Immature natural killer cell (primary cell): ENCODE data around the gene TMEM242. TPM values are rescaled to one million over a fixed set of nuclear protein-coding genes. Genes with fewer than 3 reads are reported as not detected.
"Not testable (repeated sequence)": the region's sequence is repeated elsewhere in the genome, so short reads cannot be mapped to it uniquely, and the experiment has no call there.

Experiments
- DNase-seq, 3 donors: peaks; one replicate each; pipeline ENCODE4 v3.0.0; 2022; ENCODE audit warnings: mixed read lengths in 1 of 3
- H3K27ac Mint-ChIP-seq, 6 donors: one replicate each; pipeline ENCODE4 v1.8.0; 2020; ENCODE audit warnings: mixed read lengths in 6 of 6, mild to moderate bottlenecking in 5 of 6, inconsistent platforms in 4 of 6, moderate library complexity in 3 of 6
- H3K27me3 Mint-ChIP-seq, 3 donors: one replicate each; pipeline ENCODE4 v1.8.0; 2020 to 2021; ENCODE audit warnings: low read depth in 3 of 3, mild to moderate bottlenecking in 3 of 3, mixed read lengths in 3 of 3, moderate library complexity in 3 of 3, inconsistent platforms in 1 of 3
- H3K36me3 Mint-ChIP-seq, 3 donors: one replicate each; pipeline ENCODE4 v1.8.0; 2020; ENCODE audit warnings: mixed read lengths in 3 of 3, inconsistent platforms in 2 of 3, mild to moderate bottlenecking in 2 of 3
- H3K4me1 Mint-ChIP-seq, 2 donors: one replicate each; pipeline ENCODE4 v1.8.0; 2020; ENCODE audit warnings: inconsistent platforms in 2 of 2, mild to moderate bottlenecking in 2 of 2, mixed read lengths in 2 of 2, moderate library complexity in 1 of 2
- H3K4me3 Mint-ChIP-seq, 5 donors: one replicate each; pipeline ENCODE4 v1.8.0; 2020; ENCODE audit warnings: mild to moderate bottlenecking in 5 of 5, mixed read lengths in 5 of 5, inconsistent platforms in 3 of 5, moderate library complexity in 3 of 5
- H3K9me3 Mint-ChIP-seq, 6 donors: one replicate each; pipeline ENCODE4 v1.8.0; 2020; ENCODE audit warnings: mild to moderate bottlenecking in 6 of 6, mixed read lengths in 6 of 6, inconsistent platforms in 4 of 6, moderate library complexity in 3 of 6
- polyA plus RNA-seq, 3 donors: library from polyadenylated mRNA; unstranded; fragments of 300-500 nt; fragmentation: Illumina TruSeq; gene quantifications; one replicate each; pipeline ENCODE4 v1.2.3, GENCODE V29; 2021

Gene TMEM242
- polyA plus RNA-seq, 3 donors from 2014 or later: 13.7 to 17.4 (median 15.9) TPM

DNA sequence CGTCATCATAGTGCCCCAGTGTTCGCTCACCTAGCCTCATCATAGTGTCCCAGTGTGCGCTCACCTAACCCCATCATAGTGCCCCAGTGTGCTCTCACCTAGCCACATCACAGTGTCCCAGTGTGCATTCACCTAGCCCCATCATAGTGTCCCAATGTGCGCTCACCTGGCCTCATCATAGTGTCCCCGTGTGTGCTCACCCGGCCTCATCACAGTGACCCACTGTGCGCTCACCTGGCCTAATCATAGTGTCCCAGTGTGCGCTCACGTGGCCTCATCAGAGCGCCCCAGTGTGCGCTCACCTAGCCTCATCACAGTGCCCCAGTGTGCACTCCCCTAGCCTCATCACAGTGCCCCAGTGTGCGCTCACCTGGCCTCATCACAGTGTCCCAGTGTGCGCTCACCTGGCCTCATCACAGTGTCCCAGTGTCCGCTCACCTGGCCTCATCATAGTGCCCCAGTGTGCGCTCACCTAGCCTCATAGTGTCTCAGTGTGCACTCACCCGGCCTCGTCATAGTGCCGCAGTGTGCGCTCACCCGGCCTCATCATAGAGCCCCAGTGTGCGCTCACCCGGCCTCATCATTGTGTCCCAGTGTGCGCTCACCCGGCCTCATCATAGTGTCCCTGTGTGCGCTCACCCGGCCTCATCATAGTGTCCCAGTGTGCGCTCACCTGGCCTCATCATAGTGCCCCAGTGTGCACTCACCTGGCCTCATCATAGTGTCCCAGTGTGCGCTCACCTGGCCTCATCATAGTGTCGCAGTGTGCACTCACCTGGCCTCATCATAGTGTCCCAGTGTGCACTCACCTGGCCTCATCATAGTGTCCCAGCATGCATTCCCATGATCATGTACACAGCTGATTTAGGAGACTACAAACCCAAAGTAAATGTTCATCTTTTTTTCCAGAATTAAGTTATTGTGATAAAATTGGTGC is 9.5 kb downstream of the TMEM242 start:
- Mint-ChIP-seq H3K36me3 (peaks cover 15 to 36% (median 27%) of the 10 kb centered on the region in 3 donors), H3K9me3 (no peaks in the 10 kb centered on the region), H3K27ac (no peak overlapping the region), H3K4me3 (no peak overlapping the region), H3K4me1 (peaks cover 6 to 11% of the 10 kb centered on the region in 2 donors), H3K27me3 (no peaks in the 10 kb centered on the region)
- DNase-seq: no peak

DNA sequence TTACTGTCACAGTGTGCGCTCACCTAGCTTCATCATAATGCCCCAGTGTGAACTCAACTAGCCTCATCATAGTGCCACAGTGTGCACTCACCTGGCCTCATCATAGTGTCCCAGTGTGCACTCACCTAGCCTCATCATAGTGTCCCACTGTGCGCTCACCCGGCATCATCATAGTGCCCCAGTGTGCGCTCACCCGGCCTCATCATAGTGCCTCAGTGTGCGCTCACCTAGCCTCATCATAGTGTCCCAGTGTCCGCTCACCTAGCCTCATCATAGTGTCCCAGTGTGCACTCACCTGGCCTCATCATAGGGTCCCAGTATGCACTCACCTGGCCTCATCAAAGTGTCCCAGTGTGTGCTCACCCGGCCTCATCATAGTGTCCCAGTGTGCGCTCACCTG is 10.6 kb downstream of the TMEM242 start:
- Mint-ChIP-seq H3K4me3 (no peak overlapping the region), H3K9me3 (no peaks in the 10 kb centered on the region), H3K27me3 (no peaks in the 10 kb centered on the region), H3K36me3 (peaks cover 15 to 32% (median 26%) of the 10 kb centered on the region in 3 donors), H3K4me1 (peaks cover 6 to 8% of the 10 kb centered on the region in 2 donors), H3K27ac (no peak overlapping the region)
- no peak for DNase-seq

DNA sequence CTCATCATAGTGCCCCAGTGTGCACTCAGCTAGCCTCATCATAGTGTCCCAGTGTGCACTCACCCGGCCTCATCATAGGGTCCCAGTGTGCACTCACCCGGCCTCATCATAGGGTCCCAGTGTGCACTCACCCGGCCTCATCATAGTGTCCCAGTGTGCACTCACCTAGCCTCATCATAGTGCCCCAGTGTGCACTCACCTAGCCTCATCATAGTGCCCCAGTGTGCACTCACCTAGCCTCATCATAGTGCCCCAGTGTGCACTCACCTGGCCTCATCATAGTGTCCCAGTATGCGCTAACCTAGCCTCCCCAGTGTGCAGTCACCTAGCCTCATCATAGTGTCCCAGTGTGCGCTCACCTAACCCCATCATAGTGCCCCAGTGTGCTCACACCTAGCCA is 12.6 kb downstream of the TMEM242 start:
- not testable (repeated sequence) for DNase-seq, H3K27me3 Mint-ChIP-seq, H3K27ac Mint-ChIP-seq, H3K4me3 Mint-ChIP-seq, H3K4me1 Mint-ChIP-seq, H3K9me3 Mint-ChIP-seq
- H3K36me3 Mint-ChIP-seq: peaks cover 15 to 22% (median 22%) of the 10 kb centered on the region in 3 donors

DNA sequence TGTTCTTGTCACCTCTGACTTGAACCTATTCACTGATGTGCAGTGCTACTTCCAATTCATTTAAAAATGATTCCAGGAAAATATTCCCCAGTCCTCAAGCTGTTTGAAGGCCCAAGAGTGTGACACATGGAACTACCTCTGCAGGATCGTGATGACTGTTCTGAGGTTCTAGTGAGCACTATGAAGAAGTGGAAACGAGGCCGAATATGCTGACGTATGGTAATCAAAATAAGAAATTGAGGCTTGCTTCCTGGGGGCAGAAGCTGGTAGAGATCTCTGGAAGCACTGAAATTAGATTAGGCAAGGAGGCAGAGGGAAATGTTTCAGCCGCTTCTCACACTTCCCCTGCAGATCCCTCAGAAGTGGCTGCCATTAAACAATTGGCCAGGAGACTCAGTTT is 15.7 kb downstream of the TMEM242 start:
- no peaks in the 10 kb centered on the region for H3K27me3 Mint-ChIP-seq
- peaks cover 4 to 9% of the 10 kb centered on the region in 2 donors for H3K4me1 Mint-ChIP-seq
- H3K9me3 Mint-ChIP-seq: no peaks in the 10 kb centered on the region
- H3K36me3 Mint-ChIP-seq: peaks cover 6 to 11% (median 6%) of the 10 kb centered on the region in 3 donors
- H3K27ac Mint-ChIP-seq: no peak overlapping the region
- no peak for DNase-seq
- H3K4me3 Mint-ChIP-seq: no peak overlapping the region

DNA sequence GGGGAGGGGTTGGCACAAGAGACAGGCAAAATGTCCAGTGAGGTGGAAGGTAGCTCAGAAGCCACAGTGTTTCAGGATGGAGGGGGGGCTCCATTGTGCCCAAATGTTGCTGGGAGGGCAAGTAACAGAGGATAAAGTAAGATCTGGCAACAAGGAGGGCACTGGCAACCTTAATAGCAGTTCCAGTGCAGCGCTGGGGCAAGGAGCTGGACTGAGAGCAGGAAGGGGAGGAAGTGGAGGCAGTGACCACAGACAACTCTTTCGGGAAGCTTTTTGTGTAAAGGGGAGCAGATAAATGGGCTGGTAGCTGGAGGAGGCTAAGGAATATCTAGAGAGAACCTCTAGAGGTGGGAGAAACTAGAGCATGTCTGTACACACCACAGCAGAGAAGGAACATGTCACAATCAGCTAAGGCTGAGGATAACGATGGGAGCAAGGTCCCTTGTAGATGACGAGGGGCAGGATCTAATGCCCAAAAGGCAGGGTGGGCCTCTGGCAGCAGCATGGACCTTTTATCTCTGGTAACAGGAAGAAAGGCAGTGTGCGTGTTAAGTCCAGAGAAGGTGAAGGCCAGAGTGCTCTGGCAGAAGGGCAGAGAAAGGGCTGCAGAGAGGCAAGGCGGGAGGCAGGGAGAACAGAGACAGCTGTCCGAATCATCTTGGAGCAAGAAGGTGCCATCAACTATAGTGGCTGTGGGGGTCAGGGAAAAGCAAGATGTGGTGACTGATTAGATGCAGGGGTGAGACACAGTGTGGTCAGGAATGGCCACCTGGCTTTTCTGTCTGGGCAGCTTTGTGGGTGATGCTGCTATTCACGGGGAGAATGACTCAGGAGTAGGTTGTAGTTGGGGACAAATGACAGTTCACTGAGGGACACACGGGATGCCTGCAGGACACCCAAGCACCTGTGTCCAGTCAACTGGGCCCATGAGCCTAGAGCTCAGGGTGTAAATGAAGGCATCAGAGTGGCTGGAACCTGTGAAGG is 17.4 kb downstream of the TMEM242 start:
- Mint-ChIP-seq H3K4me3 (no peak overlapping the region), H3K27ac (no peak overlapping the region)
- DNase-seq: no peak

DNA sequence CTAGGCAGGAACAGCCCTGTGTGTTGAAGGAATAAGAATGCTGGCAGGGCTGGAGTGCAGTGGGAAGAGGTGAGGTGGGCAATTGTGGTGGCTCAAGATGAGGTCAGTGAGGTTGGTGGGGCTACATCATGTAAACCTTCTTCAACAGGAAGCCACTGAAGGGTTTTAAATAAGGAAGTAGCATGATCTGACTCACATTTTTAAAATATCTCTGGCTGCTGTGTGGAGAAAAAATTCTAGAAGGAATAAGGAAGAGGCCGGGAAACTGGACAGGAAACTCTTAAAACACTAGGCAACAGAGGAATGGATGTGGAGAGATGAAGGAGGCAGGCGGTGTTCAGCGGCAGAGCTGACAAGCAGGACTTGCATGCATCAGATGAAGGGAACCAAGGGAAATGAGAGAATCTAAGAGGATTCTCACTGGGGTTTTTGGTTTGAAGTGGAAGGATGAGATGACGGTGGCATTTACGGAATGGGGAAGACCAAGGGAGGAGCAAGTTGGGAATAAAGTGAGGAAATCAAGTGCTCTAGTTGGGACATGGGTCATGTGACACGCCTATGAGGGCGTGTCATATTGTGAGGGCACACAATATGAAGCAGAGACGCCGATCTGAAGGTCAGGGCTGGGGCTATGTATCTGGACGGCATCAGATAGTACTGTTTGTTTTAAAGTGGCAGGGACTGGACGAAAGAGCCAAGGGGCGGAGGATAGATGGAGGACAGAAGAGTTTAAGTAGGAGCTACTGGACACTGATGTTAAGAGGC is 18.2 kb downstream of the TMEM242 start:
- no peak overlapping the region for H3K4me3 Mint-ChIP-seq
- H3K27me3 Mint-ChIP-seq: no peaks in the 10 kb centered on the region
- H3K36me3 Mint-ChIP-seq: peaks cover 3 to 6% (median 5%) of the 10 kb centered on the region in 3 donors
- H3K9me3 Mint-ChIP-seq: no peaks in the 10 kb centered on the region
- no peak overlapping the region for H3K27ac Mint-ChIP-seq
- DNase-seq: no peak
- peaks cover 4 to 13% of the 10 kb centered on the region in 2 donors for H3K4me1 Mint-ChIP-seq

More for the DNA sequence above, 17.4 kb downstream of the TMEM242 start:
- H3K9me3 Mint-ChIP-seq: no peaks in the 10 kb centered on the region
- peaks cover 5 to 9% (median 6%) of the 10 kb centered on the region in 3 donors for H3K36me3 Mint-ChIP-seq
- H3K27me3 Mint-ChIP-seq: no peaks in the 10 kb centered on the region
- H3K4me1 Mint-ChIP-seq: peaks cover 4 to 13% of the 10 kb centered on the region in 2 donors

DNA sequence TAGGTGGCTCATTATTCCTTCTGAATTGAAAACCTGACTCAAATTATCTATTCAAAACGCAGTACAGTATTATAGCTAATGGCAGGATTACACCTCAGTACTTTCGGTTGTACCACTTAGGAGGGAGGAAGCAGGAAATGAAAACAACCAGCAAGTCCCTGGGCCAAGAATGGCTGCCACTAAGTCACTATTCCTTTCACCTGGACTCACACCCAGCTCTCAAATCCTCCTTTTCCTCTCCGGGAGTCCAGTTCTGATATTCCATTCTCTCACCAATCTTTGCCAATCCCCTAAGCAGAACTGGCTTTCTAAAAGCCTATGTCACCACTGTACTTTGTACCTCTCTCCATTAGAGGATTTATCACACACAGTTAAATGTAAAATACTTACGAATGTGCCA is 20.6 kb downstream of the TMEM242 start:
- Mint-ChIP-seq H3K27me3 (no peaks in the 10 kb centered on the region), H3K36me3 (peaks cover 8 to 15% (median 11%) of the 10 kb centered on the region in 3 donors), H3K9me3 (no peaks in the 10 kb centered on the region), H3K4me1 (peaks cover 5 to 22% of the 10 kb centered on the region in 2 donors), H3K27ac (peak overlapping the region in 2 of 6 donors; percentile 37 to 52), H3K4me3 (no peak overlapping the region)
- DNase-seq: no peak

DNA sequence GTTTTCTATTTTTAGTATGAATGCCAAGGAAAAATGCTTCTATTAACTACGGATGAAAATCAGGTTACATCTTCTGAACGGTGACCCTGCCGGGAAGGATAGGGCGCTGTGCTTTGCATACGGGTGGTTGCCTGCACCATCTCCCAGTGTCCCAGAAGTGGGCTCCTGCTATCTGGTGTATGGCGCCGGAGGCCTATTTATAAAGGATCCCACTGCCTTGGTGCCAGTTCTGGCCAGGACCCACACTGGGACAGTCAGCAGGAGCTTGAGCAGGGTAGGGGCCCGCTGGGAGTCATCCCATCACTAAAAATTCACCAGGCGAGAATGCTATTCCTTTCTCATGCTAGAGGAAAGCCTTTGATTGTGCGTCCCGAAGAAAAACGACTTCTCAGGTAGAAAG is 22.9 kb downstream of the TMEM242 start:
- H3K27ac Mint-ChIP-seq: no peak overlapping the region
- peaks cover 5 to 22% of the 10 kb centered on the region in 2 donors for H3K4me1 Mint-ChIP-seq
- H3K9me3 Mint-ChIP-seq: no peaks in the 10 kb centered on the region
- no peaks in the 10 kb centered on the region for H3K27me3 Mint-ChIP-seq
- no peak for DNase-seq
- peaks cover 8 to 15% (median 11%) of the 10 kb centered on the region in 3 donors for H3K36me3 Mint-ChIP-seq
- no peak overlapping the region for H3K4me3 Mint-ChIP-seq

DNA sequence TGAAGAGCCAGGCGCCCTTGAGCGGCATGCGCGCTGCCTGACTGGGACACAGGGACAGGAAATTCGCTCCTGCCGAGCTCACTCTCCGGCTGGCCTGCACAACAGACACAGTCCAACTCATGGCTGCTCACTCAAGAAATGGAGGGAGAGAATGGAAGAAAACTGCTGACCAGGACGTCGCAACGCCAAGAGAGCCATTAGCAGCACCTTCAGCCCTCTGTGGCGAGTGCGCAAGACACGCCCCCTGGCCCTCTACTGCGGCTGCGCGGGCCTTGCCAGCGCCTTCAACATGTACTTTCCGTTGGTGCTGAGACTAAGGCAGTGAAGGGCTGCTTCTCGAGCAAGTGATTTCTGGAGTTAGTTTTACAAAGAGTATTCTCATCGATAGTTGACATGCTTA is 23.3 kb downstream of the TMEM242 start:
- Mint-ChIP-seq H3K36me3 (peaks cover 8 to 15% (median 11%) of the 10 kb centered on the region in 3 donors), H3K9me3 (no peaks in the 10 kb centered on the region), H3K4me3 (no peak overlapping the region), H3K4me1 (peaks cover 5 to 22% of the 10 kb centered on the region in 2 donors), H3K27ac (no peak overlapping the region), H3K27me3 (no peaks in the 10 kb centered on the region)
- DNase-seq: no peak

DNA sequence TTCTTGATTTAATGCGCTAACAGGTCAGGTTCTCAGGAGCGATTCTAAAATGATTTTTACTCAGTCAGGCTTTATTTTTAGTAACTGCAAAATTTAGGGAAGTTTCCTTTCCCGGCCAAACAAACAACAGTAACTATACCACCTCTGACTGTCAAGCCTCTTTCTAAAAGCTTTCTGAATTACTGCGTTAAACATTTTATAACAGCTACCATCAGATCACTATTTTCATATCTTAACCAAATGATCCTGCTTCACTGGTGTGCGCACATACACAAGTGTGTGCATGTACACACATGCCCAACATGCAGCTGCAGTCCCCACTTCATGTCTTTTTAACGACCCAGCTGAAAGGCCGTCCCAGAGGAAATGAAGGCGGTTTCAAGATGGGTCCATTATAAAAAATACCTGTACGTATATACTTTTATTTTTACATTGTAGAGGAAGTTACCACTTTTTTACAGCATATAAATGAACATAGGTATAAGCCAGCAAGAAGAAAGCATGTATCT is 25.0 kb downstream of the TMEM242 start:
- H3K27ac Mint-ChIP-seq: no peak overlapping the region
- H3K4me3 Mint-ChIP-seq: no peak overlapping the region
- no peak for DNase-seq
- H3K4me1 Mint-ChIP-seq: peaks cover 5 to 19% of the 10 kb centered on the region in 2 donors
- no peaks in the 10 kb centered on the region for H3K9me3 Mint-ChIP-seq
- no peaks in the 10 kb centered on the region for H3K27me3 Mint-ChIP-seq
- peaks cover 8 to 15% (median 11%) of the 10 kb centered on the region in 3 donors for H3K36me3 Mint-ChIP-seq

DNA sequence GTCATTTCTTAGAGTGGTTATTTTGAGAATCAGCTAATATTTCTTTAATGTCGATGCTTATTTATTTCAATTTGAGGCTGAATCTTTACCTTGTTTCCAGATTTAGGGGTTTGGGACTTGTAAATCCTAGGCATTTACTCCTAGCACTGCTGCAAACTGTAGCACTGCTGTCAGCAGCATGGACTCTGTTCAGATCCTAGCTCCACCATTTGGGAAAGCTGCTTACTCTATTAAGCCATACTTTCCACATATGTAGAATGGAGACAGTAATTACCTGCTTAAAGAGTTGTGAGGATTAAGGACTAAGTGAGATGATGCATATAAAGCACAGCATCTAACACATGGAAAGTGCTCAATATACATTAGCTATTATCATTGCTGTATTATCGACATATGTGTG is 28.7 kb downstream of the TMEM242 start:
- peaks cover 12 to 16% (median 15%) of the 10 kb centered on the region in 3 donors for H3K36me3 Mint-ChIP-seq
- H3K27me3 Mint-ChIP-seq: no peaks in the 10 kb centered on the region
- DNase-seq: no peak
- no peak overlapping the region for H3K4me3 Mint-ChIP-seq
- H3K9me3 Mint-ChIP-seq: no peaks in the 10 kb centered on the region
- H3K4me1 Mint-ChIP-seq: peaks cover 10 to 24% of the 10 kb centered on the region in 2 donors
- no peak overlapping the region for H3K27ac Mint-ChIP-seq

DNA sequence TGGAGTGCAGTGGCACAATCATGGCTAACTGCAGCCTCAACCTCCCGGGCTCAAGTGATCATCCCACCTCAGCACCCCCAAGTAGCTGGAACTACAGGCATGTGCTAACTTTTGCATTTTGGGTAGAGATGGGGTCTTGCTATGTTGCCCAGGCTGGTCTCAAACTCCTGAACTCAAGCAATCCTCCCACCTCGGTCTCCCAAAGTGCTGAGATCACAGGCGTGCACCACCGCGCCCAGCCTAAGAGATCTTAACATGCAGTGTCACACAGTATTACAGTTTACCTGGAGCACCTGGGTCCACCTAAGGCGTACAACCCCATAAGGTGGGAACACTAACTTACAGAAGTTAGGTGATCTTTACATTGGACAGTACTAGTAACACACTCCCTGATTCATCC is 29.5 kb downstream of the TMEM242 start:
- no peak overlapping the region for H3K4me3 Mint-ChIP-seq
- no peaks in the 10 kb centered on the region for H3K9me3 Mint-ChIP-seq
- H3K36me3 Mint-ChIP-seq: peaks cover 9 to 19% (median 12%) of the 10 kb centered on the region in 3 donors
- no peak for DNase-seq
- H3K4me1 Mint-ChIP-seq: peaks cover 8 to 24% of the 10 kb centered on the region in 2 donors
- H3K27ac Mint-ChIP-seq: no peak overlapping the region
- H3K27me3 Mint-ChIP-seq: no peaks in the 10 kb centered on the region

DNA sequence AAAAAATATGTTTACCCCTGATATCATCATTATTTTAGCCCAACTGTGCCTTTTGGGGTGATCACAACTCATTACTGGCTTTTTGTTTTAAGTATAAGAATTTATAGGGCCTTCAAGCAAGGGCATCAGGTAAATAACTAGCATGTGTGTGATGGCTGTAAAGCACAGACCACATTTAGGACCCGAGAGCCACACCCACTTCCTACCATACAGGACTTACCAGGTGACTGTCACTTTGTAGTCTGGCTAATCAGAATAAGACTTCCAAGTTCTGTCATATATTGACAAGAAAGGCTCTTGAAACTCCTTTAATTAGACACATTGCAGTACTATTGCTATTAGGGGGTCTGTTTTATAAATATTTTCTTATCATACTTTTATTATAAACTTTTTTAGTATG is 31.1 kb downstream of the TMEM242 start:
- no peaks in the 10 kb centered on the region for H3K27me3 Mint-ChIP-seq
- no peak overlapping the region for H3K27ac Mint-ChIP-seq
- H3K4me1 Mint-ChIP-seq: peaks cover 8 to 15% of the 10 kb centered on the region in 2 donors
- DNase-seq: no peak
- no peaks in the 10 kb centered on the region for H3K9me3 Mint-ChIP-seq
- no peak overlapping the region for H3K4me3 Mint-ChIP-seq
- peaks cover 13 to 24% (median 16%) of the 10 kb centered on the region in 3 donors for H3K36me3 Mint-ChIP-seq
